Natural killer cell (primary cell): Measurements from ENCODE around the gene ECI2. TPM values are rescaled to one million over a fixed set of nuclear protein-coding genes. Genes with fewer than 3 reads are reported as not detected.

Experiments used
- ATAC-seq, 3 donors: fragments of 150-1000 bp in 2 of 3; fragments of 200-7000 bp in 1 of 3; cut with Tn5 transposase; 1 replicate in 1 of 3; 2 replicates in 2 of 3; pipeline ENCODE4 v1.10.0; 2021; ENCODE audit warnings: mild to moderate bottlenecking in 2 of 3, moderate library complexity in 2 of 3
- DNase-seq, 2 donors: peaks; one replicate each; pipeline versions ENCODE4 v3.0.0 to v3.0.0-alpha.2; 2013 to 2021; ENCODE audit warnings: mixed read lengths in 1 of 2
- H3K27ac ChIP-seq: one replicate; pipeline ENCODE4 v1.5.1; 2013; ENCODE audit warnings: mild to moderate bottlenecking, low read length
- H3K27me3 ChIP-seq: one replicate; pipeline ENCODE4 v1.6.1; 2013; ENCODE audit warnings: low read length; ENCODE audit not compliant: control insufficient read depth, insufficient read depth
- H3K36me3 ChIP-seq: one replicate; pipeline ENCODE4 v1.6.1; 2013; ENCODE audit warnings: low read length; ENCODE audit not compliant: control insufficient read depth, insufficient read depth
- H3K4me1 ChIP-seq: one replicate; pipeline ENCODE4 v1.6.1; 2013; ENCODE audit warnings: low read length; ENCODE audit not compliant: control insufficient read depth, insufficient read depth
- H3K4me3 ChIP-seq: one replicate; pipeline ENCODE4 v1.5.1; 2013; ENCODE audit warnings: low read length
- H3K9me3 ChIP-seq: one replicate; pipeline ENCODE4 v1.6.1; 2013; ENCODE audit warnings: low read length; ENCODE audit not compliant: control insufficient read depth, insufficient read depth
- H3K27ac Mint-ChIP-seq, 2 donors: one replicate each; pipeline ENCODE4 v1.8.0; 2022; ENCODE audit warnings: mild to moderate bottlenecking in 2 of 2, mixed read lengths in 2 of 2, moderate library complexity in 1 of 2
- H3K27me3 Mint-ChIP-seq, 2 donors: one replicate each; pipeline ENCODE4 v1.8.0; 2022; ENCODE audit warnings: low read depth in 2 of 2, mixed read lengths in 2 of 2
- H3K36me3 Mint-ChIP-seq: one replicate; pipeline ENCODE4 v1.8.0; 2022; ENCODE audit warnings: mixed read lengths
- H3K4me1 Mint-ChIP-seq, 2 donors: one replicate each; pipeline ENCODE4 v1.8.0; 2022; ENCODE audit warnings: mixed read lengths in 2 of 2
- H3K4me3 Mint-ChIP-seq: one replicate; pipeline ENCODE4 v1.8.0; 2022; ENCODE audit warnings: mild to moderate bottlenecking, moderate library complexity, mixed read lengths
- H3K9me3 Mint-ChIP-seq, 2 donors: one replicate each; pipeline ENCODE4 v1.8.0; 2022; ENCODE audit warnings: mixed read lengths in 2 of 2
- CTCF ChIP-seq: fragments of 200-600 bp; IDR thresholded peaks from one replicate; pipeline ENCODE4 v1.8.0; 2022; ENCODE audit warnings: antibody characterized with exemption
- WGBS: methylation state at CpG from one replicate; pipeline ENCODE4 v1.1.7; 2013; ENCODE audit warnings: missing lambda C conversion rate; ENCODE audit not compliant: insufficient coverage; 5-methylcytosine and 5-hydroxymethylcytosine counted together
- intact Hi-C: fragments of 100-400 bp; cut with micrococcal nuclease; formaldehyde crosslinking; loops from one replicate; pipeline ENCODE4 v1.14.2; 2022
- total RNA-seq, 4 donors: library from RNA; stranded (reverse); fragments of 120-200 nt in 1 of 4; gene quantifications; one replicate each; pipeline versions ENCODE4 v1.2.3 to v1.2.4, GENCODE V29; 2013 to 2022

ECI2 gene
- total RNA-seq, 3 donors from 2014 or later (not counting 1 experiment from before 2014, with no cell fraction given): 17.2 to 21.6 (median 19.6) TPM

GRCh38 chr6:4153514-4153985 is 18.2 kb upstream of the ECI2 start:
- 77% methylated on average over 5 of the region's 6 CpGs for WGBS
- H3K36me3 Mint-ChIP-seq: no peaks in the 10 kb centered on the region
- H3K36me3 ChIP-seq: no peaks in the 10 kb centered on the region
- H3K27me3 ChIP-seq: no peaks in the 10 kb centered on the region
- H3K9me3 Mint-ChIP-seq: no peaks in the 10 kb centered on the region
- DNase-seq (no peak), ATAC-seq (peak in 1 of 3 donors; percentile 29)
- H3K27ac Mint-ChIP-seq: no peak overlapping the region
- no peak for TF ChIP-seq CTCF
- no peak overlapping the region for H3K27ac ChIP-seq
- H3K4me1 Mint-ChIP-seq: peaks cover 0 to 5% of the 10 kb centered on the region in 2 donors
- intact Hi-C loops: no loop called here
- H3K27me3 Mint-ChIP-seq: peaks cover 12 to 34% of the 10 kb centered on the region in 2 donors
- no peaks in the 10 kb centered on the region for H3K9me3 ChIP-seq
- H3K4me1 ChIP-seq: no peaks in the 10 kb centered on the region
- no peak overlapping the region for H3K4me3 ChIP-seq
- no peak overlapping the region for H3K4me3 Mint-ChIP-seq

- H3K4me1 ChIP-seq: no peaks in the 10 kb centered on the region
- H3K9me3 Mint-ChIP-seq: no peaks in the 10 kb centered on the region
- no peaks in the 10 kb centered on the region for H3K9me3 ChIP-seq
- H3K36me3 ChIP-seq: no peaks in the 10 kb centered on the region
- no peak overlapping the region for H3K27ac Mint-ChIP-seq
- H3K36me3 Mint-ChIP-seq: no peaks in the 10 kb centered on the region
- DNase-seq: no peak
- H3K4me3 Mint-ChIP-seq: no peak overlapping the region
- no peaks in the 10 kb centered on the region for H3K27me3 ChIP-seq
- H3K27ac ChIP-seq: no peak overlapping the region
- peaks cover 3 to 19% of the 10 kb centered on the region in 2 donors for H3K27me3 Mint-ChIP-seq
- no peak for ATAC-seq
- TF ChIP-seq CTCF: no peak
- H3K4me1 Mint-ChIP-seq: no peaks in the 10 kb centered on the region
- WGBS: no CpG with 5 or more reads among the region's 2 CpGs
- intact Hi-C loops: no loop called here
- no peak overlapping the region for H3K4me3 ChIP-seq
These were observed 9.7 kb upstream of the ECI2 start for GRCh38 chr6:4145083-4145482.

GRCh38 chr6:4139272-4139671 is 3.9 kb upstream of the ECI2 start:
- no peaks in the 10 kb centered on the region for H3K36me3 Mint-ChIP-seq
- Histone ChIP-seq H3K27ac (no peak overlapping the region), H3K27me3 (no peaks in the 10 kb centered on the region), H3K4me3 (no peak overlapping the region), H3K4me1 (peaks cover 8% of the 10 kb centered on the region), H3K9me3 (no peaks in the 10 kb centered on the region), H3K36me3 (no peaks in the 10 kb centered on the region)
- no peak overlapping the region for H3K4me3 Mint-ChIP-seq
- no peak for DNase-seq
- no peak for ATAC-seq
- H3K27me3 Mint-ChIP-seq: peaks cover 8 to 26% of the 10 kb centered on the region in 2 donors
- H3K27ac Mint-ChIP-seq: no peak overlapping the region
- intact Hi-C loops: loop anchor here (5.0 to 10.0 kb wide), 2 partner anchors 117 to 636 kb away; partner anchors contain the start of gene CDYL
- H3K9me3 Mint-ChIP-seq: no peaks in the 10 kb centered on the region
- no peak for TF ChIP-seq CTCF
- H3K4me1 Mint-ChIP-seq: peaks cover 10 to 16% of the 10 kb centered on the region in 2 donors
- 41% methylated on average over 3 of the region's 3 CpGs for WGBS

GRCh38 chr6:4138186-4138585 is 2.8 kb upstream of the ECI2 start:
- ATAC-seq (no peak), DNase-seq (no peak)
- 26% methylated on average over 3 of the region's 3 CpGs for WGBS
- H3K4me1 Mint-ChIP-seq: peaks cover 19 to 26% of the 10 kb centered on the region in 2 donors
- Histone ChIP-seq H3K27ac (no peak overlapping the region), H3K4me1 (peaks cover 12% of the 10 kb centered on the region), H3K36me3 (no peaks in the 10 kb centered on the region), H3K9me3 (no peaks in the 10 kb centered on the region), H3K27me3 (no peaks in the 10 kb centered on the region), H3K4me3 (no peak overlapping the region)
- intact Hi-C loops: loop anchor here (5.0 to 10.0 kb wide), 2 partner anchors 116 to 637 kb away; partner anchors contain the start of gene CDYL
- no peaks in the 10 kb centered on the region for H3K9me3 Mint-ChIP-seq
- H3K4me3 Mint-ChIP-seq: no peak overlapping the region
- TF ChIP-seq CTCF: no peak
- peaks cover 8 to 26% of the 10 kb centered on the region in 2 donors for H3K27me3 Mint-ChIP-seq
- H3K27ac Mint-ChIP-seq: no peak overlapping the region
- no peaks in the 10 kb centered on the region for H3K36me3 Mint-ChIP-seq
